ENCODE results near the gene SLC4A5.

Gene SLC4A5

DNA sequence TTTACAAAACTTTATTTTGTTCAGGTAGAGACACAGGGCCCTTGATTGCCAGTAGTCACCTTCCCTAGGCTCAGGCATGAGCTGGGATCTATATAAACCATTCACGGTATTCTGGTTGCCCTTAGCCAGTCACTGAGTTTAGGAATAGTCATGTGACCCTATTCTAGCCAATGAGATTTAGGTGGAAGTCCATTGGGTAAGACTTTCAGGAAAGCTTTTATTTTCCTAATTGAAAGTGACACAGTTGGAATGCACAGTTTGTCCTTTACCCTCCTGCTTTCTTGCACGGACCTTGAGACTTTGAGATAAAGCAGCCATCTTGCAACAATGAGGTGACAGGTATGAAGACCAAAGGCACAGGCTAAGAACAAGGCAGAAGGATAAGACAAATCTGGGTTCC, 21.5 kb downstream of the SLC4A5 start:
- H3K4me3 ChIP-seq (ENCODE audit: low read length): no peak overlapping the region
- peaks cover 3% of the 10 kb centered on the region for H3K4me1 ChIP-seq (ENCODE audit: insufficient read depth, low read length)
- no peak overlapping the region for H2AFZ ChIP-seq (ENCODE audit: low read depth, low read length)
- H3K9me3 ChIP-seq (ENCODE audit: low read length): no peaks in the 10 kb centered on the region
- H3K36me3 ChIP-seq (ENCODE audit: insufficient read depth, low read length): no peaks in the 10 kb centered on the region
- H3K27me3 ChIP-seq (ENCODE audit: insufficient read depth, low read length): peaks cover 10% of the 10 kb centered on the region

DNA sequence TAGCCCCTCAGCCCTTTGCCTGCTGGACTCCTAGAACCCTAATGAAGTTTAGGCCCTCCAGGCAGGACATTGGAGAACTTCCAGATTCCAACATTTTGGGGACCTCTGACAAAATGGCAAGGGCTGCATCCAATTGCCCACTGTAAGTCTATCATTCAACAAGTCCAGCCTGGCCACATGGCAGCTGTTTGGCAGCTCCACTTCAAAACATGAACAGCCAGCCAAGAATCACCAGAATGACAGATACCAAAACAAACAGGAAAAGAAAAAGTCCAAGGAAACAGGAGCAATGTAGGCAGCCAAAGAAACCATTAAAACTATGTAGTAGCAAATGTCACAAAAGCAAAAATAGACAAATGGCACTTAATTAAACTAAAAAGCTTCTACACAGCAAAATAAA, 25.5 kb downstream of the SLC4A5 start:
- Histone ChIP-seq H3K36me3 (ENCODE audit: insufficient read depth, low read length) (no peaks in the 10 kb centered on the region), H3K4me1 (ENCODE audit: insufficient read depth, low read length) (peaks cover 6% of the 10 kb centered on the region)

DNA sequence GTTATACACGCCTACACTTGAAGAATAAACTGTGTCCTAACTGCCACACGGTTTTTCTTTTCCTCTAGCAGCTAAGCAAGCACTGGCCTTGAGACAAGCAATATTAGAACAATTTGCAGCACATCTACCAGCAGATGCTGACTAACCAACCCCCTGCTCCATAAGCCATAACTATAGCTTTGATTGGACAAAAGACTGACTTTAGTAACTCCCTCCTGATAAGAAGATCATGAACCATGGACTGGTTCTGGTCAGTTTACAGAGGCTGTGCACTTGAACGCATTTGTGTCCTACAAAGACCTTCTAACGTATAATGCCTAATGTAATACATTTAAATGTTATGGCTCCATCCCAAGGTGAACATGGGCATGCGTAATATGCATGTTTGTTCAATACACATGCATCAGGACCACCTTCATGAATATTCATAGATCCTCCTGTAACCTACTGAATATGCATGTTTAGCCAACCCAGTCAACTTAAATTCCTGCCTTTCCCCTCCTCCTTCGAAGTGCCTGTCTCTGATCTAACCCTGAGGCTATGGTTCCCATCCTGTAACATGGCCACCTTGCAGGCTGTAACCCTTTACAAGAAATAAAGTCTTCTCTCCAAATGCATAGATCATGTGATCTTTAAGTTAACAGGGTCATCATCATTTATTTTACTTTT, 26.5 kb downstream of the SLC4A5 start:
- Histone ChIP-seq H3K9me3 (ENCODE audit: low read length) (peaks cover under 1% of the 10 kb centered on the region), H3K4me3 (ENCODE audit: low read length) (no peak overlapping the region), H3K36me3 (ENCODE audit: insufficient read depth, low read length) (no peaks in the 10 kb centered on the region), H2AFZ (ENCODE audit: low read depth, low read length) (no peak overlapping the region), H3K27me3 (ENCODE audit: insufficient read depth, low read length) (peaks cover 19% of the 10 kb centered on the region), H3K4me1 (ENCODE audit: insufficient read depth, low read length) (peaks cover 6% of the 10 kb centered on the region)

More for the DNA sequence above, 25.5 kb downstream of the SLC4A5 start:
- Histone ChIP-seq H2AFZ (ENCODE audit: low read depth, low read length) (no peak overlapping the region), H3K27me3 (ENCODE audit: insufficient read depth, low read length) (peaks cover 15% of the 10 kb centered on the region), H3K9me3 (ENCODE audit: low read length) (no peaks in the 10 kb centered on the region), H3K4me3 (ENCODE audit: low read length) (no peak overlapping the region)

DNA sequence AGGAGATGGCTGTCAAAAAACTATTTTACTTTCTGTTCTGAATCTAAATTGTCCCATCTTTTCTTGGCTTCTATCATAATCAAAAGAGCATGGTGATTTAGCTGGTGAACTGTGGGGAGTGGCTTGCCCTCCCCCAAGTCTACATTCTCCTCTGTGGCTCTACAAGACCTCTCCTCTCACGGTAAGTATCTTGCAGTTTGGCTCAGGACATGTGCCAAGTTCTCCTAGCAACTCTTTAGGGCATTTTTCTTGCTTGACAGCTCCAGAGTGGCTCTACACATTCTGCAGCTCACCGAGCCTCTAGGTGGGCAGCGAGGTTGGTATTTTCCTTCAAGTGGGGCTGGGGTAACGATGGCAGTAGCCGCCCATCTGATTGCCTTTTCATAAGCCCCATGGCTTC, 29.1 kb downstream of the SLC4A5 start:
- no peak overlapping the region for H2AFZ ChIP-seq (ENCODE audit: low read depth, low read length)
- peaks cover 15% of the 10 kb centered on the region for H3K27me3 ChIP-seq (ENCODE audit: insufficient read depth, low read length)
- peaks cover 6% of the 10 kb centered on the region for H3K4me1 ChIP-seq (ENCODE audit: insufficient read depth, low read length)
- peaks cover 5% of the 10 kb centered on the region for H3K9me3 ChIP-seq (ENCODE audit: low read length)
- no peak overlapping the region for H3K4me3 ChIP-seq (ENCODE audit: low read length)
- H3K36me3 ChIP-seq (ENCODE audit: insufficient read depth, low read length): no peaks in the 10 kb centered on the region

DNA sequence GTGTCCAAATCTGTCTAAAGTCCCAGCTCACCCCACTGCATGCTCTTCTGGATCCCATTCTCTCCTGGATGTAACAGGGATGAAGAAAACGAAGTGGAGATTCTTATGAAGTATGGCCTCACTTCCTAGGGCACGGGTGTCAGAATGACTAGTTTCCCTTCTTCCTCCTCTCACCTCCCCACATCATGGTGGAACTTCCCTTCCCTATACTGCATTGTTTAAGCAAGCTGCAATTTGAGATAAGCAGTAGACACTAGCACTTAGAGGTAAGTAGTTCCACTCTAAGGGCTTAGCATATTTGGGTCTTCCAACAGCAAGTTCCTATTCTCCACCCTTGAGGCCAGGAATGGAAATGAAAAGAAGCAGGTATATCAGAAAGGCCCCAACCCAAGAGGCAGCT, 29.7 kb downstream of the SLC4A5 start:
- Histone ChIP-seq H3K9me3 (ENCODE audit: low read length) (peaks cover 5% of the 10 kb centered on the region), H3K36me3 (ENCODE audit: insufficient read depth, low read length) (no peaks in the 10 kb centered on the region), H3K27me3 (ENCODE audit: insufficient read depth, low read length) (peaks cover 14% of the 10 kb centered on the region), H3K4me3 (ENCODE audit: low read length) (no peak overlapping the region), H2AFZ (ENCODE audit: low read depth, low read length) (no peak overlapping the region), H3K4me1 (ENCODE audit: insufficient read depth, low read length) (peaks cover 6% of the 10 kb centered on the region)

DNA sequence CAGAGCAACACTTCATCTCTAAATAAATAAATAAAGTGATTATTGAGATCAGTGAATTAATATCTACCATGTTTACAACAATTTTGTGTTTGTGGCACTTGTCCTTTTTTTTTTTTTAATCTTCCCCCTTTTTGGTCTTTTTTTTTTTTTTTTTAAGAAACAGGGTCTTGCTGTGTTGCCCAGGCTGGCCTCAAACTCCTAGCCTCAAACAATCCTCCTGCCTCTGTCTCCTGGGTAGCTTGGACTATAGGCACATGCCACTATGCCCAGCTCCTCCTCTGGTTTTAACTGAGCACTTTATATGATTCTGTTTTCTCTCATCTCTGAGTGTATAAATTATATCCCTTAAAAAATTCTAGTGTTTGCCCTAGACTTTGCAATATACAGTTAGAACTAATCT, 30.3 kb downstream of the SLC4A5 start:
- peaks cover 8% of the 10 kb centered on the region for H3K9me3 ChIP-seq (ENCODE audit: low read length)
- no peak overlapping the region for H2AFZ ChIP-seq (ENCODE audit: low read depth, low read length)
- H3K4me1 ChIP-seq (ENCODE audit: insufficient read depth, low read length): peaks cover 6% of the 10 kb centered on the region
- H3K27me3 ChIP-seq (ENCODE audit: insufficient read depth, low read length): peaks cover 17% of the 10 kb centered on the region
- no peaks in the 10 kb centered on the region for H3K36me3 ChIP-seq (ENCODE audit: insufficient read depth, low read length)
- no peak overlapping the region for H3K4me3 ChIP-seq (ENCODE audit: low read length)

DNA sequence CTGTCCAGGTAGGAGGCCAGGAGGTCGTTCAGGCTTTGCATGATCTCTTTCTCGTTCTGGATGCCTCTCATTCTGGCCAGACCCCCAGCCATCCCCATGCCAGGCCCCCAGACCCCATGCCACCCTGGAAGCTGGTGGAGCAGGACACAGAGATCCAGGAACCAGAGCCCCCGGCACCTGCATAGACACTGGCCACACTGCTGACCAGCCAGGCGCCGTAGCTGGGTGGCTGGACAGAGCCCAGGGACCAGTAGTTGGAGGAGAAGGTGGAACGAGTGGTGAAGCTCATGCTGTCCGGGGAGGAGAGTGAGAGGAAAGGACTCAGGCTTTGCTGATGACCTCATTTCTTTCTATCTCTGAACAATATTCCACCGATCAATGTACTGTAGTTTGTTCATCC, 35.5 kb downstream of the SLC4A5 start:
- Histone ChIP-seq H3K27me3 (ENCODE audit: insufficient read depth, low read length) (peaks cover 32% of the 10 kb centered on the region), H2AFZ (ENCODE audit: low read depth, low read length) (no peak overlapping the region), H3K4me1 (ENCODE audit: insufficient read depth, low read length) (no peaks in the 10 kb centered on the region), H3K4me3 (ENCODE audit: low read length) (no peak overlapping the region), H3K36me3 (ENCODE audit: insufficient read depth, low read length) (no peaks in the 10 kb centered on the region), H3K9me3 (ENCODE audit: low read length) (peaks cover 21% of the 10 kb centered on the region)

DNA sequence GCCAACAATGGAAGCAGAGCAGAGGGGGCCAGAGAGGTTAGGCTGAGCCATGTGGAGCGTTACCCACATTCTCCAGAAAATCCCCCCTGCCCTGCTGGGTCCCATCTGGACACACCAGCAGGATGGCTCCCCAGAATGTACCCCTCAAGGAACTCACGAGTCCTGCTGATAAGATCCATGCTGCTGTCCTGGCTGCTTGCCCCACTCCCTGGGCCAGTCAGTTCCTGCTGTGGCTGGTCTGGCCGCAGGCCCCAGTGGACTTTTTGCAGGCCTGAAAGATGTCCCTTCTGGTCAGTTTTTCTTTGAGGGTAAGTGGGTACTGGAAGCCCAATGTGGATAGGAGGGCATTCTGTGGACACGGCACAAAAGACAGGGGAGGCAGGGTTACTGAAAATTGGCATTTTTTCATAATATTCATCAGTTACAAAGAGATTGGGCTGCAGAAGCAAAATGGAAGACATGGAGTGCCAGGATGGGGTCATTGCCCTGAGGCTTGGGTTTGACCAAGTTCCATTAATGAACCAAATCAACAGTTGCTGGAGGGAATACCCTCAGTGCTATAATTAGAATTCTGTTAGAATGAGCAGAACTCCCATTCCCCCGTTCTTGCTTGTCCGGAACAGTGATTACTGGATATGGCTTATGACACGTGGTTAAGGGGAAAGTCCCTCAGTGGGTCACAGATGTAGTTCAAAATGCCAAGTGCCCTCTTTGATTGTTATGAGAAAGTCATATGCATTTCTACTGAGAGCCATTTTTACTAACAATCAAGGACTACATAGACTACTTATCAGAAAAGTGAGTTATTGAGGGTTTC, 38.7 kb downstream of the SLC4A5 start:
- no peaks in the 10 kb centered on the region for H3K36me3 ChIP-seq (ENCODE audit: insufficient read depth, low read length)
- peaks cover 53% of the 10 kb centered on the region for H3K27me3 ChIP-seq (ENCODE audit: insufficient read depth, low read length)
- H3K4me3 ChIP-seq (ENCODE audit: low read length): no peak overlapping the region
- no peak overlapping the region for H2AFZ ChIP-seq (ENCODE audit: low read depth, low read length)
- H3K4me1 ChIP-seq (ENCODE audit: insufficient read depth, low read length): no peaks in the 10 kb centered on the region
- peaks cover 22% of the 10 kb centered on the region for H3K9me3 ChIP-seq (ENCODE audit: low read length)

DNA sequence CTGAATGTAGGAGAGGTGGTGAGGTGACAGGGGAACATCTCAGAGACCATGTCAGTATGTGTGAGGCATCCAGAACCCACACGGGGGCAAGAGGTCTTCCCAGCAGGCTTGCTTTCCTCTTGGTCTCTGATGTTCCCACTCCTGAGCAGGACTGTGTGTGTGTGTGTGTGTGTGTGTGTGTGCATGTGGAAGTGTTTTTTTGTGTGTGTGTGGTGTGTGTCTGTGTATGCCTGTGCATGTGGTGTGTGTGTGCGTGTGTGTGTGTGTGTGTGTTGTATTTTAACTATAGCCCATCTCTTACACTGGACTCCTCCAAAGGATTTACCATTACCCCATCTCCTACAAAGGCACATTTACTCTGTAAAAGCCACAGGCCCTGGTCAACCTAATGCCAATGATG, 40.4 kb downstream of the SLC4A5 start:
- Histone ChIP-seq H3K4me3 (ENCODE audit: low read length) (no peak overlapping the region), H3K4me1 (ENCODE audit: insufficient read depth, low read length) (no peaks in the 10 kb centered on the region), H3K36me3 (ENCODE audit: insufficient read depth, low read length) (no peaks in the 10 kb centered on the region), H2AFZ (ENCODE audit: low read depth, low read length) (no peak overlapping the region), H3K9me3 (ENCODE audit: low read length) (peaks cover 30% of the 10 kb centered on the region), H3K27me3 (ENCODE audit: insufficient read depth, low read length) (peaks cover 60% of the 10 kb centered on the region)

DNA sequence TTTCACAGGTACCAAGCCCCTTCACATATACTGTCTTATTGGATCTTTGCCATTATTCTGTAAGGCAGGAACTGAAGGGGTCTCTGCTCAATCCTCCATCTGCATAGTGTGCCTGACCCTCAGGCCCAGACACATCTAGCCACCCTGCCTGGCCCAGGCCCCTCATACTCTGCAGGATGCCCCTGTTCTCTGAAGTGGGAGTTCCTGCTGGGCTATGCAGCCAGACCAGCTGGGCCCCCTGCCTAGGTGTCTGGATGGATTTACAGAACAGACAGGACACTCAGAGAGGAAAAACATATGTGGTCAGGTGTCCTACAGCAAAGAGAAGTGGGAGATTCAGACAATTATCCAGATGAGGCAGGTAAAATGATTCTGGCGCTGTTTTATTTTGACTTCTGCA, 42.0 kb downstream of the SLC4A5 start:
- Histone ChIP-seq H3K27me3 (ENCODE audit: insufficient read depth, low read length) (peaks cover 72% of the 10 kb centered on the region), H3K9me3 (ENCODE audit: low read length) (peaks cover 28% of the 10 kb centered on the region), H3K4me3 (ENCODE audit: low read length) (no peak overlapping the region), H3K4me1 (ENCODE audit: insufficient read depth, low read length) (no peaks in the 10 kb centered on the region), H3K36me3 (ENCODE audit: insufficient read depth, low read length) (no peaks in the 10 kb centered on the region), H2AFZ (ENCODE audit: low read depth, low read length) (no peak overlapping the region)

DNA sequence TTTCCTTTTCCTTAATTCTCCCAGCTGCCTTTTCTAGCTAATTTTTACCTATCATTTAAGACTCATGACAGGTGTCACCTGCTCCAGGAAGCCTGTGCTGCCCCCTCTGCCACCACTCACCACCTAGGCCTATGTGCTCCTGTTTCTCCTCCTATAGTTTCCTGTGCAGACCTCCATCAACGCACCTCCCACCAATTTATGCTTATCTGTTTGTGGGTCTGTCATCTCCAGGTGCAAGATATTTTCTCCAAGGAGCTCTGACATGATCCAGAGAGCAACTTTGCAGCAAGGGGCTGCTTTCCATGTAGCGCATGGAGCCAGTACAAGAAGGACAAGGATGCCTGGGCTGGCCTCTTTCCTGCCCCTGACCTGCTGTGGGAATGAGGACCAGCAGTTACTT, 42.7 kb downstream of the SLC4A5 start:
- Histone ChIP-seq H3K4me1 (ENCODE audit: insufficient read depth, low read length) (no peaks in the 10 kb centered on the region), H3K36me3 (ENCODE audit: insufficient read depth, low read length) (no peaks in the 10 kb centered on the region), H3K4me3 (ENCODE audit: low read length) (no peak overlapping the region), H3K27me3 (ENCODE audit: insufficient read depth, low read length) (peaks cover 74% of the 10 kb centered on the region), H3K9me3 (ENCODE audit: low read length) (peaks cover 30% of the 10 kb centered on the region), H2AFZ (ENCODE audit: low read depth, low read length) (no peak overlapping the region)

DNA sequence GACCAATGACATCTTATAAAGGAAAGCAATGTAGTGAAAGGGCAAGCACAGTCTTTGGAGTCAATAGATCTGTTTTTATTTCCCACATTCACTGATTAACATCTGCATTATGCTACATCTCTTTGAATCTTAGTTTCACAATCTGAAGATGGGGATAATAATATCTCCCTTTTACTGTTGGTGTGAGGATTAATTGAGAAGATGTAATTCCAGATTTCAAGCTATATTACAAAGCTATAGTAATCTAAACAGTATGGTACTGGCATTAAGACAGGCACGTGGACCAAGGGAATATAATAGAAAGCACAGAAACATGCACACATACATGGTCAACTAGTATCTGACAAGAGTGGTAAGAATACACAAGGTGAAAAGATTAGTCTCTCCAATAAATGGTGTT, 45.3 kb downstream of the SLC4A5 start:
- Histone ChIP-seq H3K4me3 (ENCODE audit: low read length) (no peak overlapping the region), H3K27me3 (ENCODE audit: insufficient read depth, low read length) (peaks cover 75% of the 10 kb centered on the region)

DNA sequence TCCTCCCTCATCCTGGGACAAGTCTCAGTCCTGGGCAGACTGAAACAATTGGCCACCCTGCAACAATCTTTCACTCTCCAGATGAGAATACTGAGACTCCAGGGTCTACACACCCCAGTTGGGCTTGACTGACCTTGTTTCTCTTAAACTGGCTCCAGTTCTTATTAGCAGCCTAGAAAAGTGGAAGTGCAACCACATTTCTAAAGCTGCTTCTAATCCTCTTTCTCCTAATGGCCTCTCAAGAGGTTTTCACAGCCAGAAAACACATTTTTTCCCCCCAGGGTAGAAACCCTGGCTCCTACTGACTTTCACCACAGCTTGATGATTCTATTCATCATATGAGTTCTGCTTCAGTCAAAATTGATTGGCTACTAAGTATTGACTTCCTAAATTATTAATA, 45.8 kb downstream of the SLC4A5 start:
- peaks cover 25% of the 10 kb centered on the region for H3K9me3 ChIP-seq (ENCODE audit: low read length)
- peaks cover 3% of the 10 kb centered on the region for H3K4me1 ChIP-seq (ENCODE audit: insufficient read depth, low read length)
- no peak overlapping the region for H3K4me3 ChIP-seq (ENCODE audit: low read length)
- H3K36me3 ChIP-seq (ENCODE audit: insufficient read depth, low read length): no peaks in the 10 kb centered on the region
- no peak overlapping the region for H2AFZ ChIP-seq (ENCODE audit: low read depth, low read length)
- peaks cover 71% of the 10 kb centered on the region for H3K27me3 ChIP-seq (ENCODE audit: insufficient read depth, low read length)

More for the DNA sequence above, 45.3 kb downstream of the SLC4A5 start:
- H3K36me3 ChIP-seq (ENCODE audit: insufficient read depth, low read length): no peaks in the 10 kb centered on the region
- H2AFZ ChIP-seq (ENCODE audit: low read depth, low read length): no peak overlapping the region
- H3K9me3 ChIP-seq (ENCODE audit: low read length): peaks cover 25% of the 10 kb centered on the region
- peaks cover 3% of the 10 kb centered on the region for H3K4me1 ChIP-seq (ENCODE audit: insufficient read depth, low read length)
